Keratinocyte (primary cell): ENCODE data around the gene STRAP. TPM values are rescaled to one million over a fixed set of nuclear protein-coding genes. Genes with fewer than 3 reads are reported as not detected.

Experiments used
- DNase-seq: peaks from one replicate; pipeline ENCODE4 v3.0.0-alpha.2; 2011; ENCODE audit warnings: low read depth, missing footprints, low spot score
- FAIRE-seq: peaks from 2 replicates; lab custom pipeline; 2011; peaks lifted over from hg19 to GRCh38; lab: Jason Lieb, UNC
- H2AFZ ChIP-seq: 2 replicates; pipeline ENCODE4 v1.6.0; 2012; ENCODE audit warnings: low read length, control low read depth, inconsistent platforms; ENCODE audit not compliant: control insufficient read depth
- H3K27ac ChIP-seq: 2 replicates; pipeline ENCODE4 v1.5.1; 2011; ENCODE audit warnings: low read length; ENCODE audit not compliant: control insufficient read depth, insufficient read depth
- H3K27me3 ChIP-seq: 3 replicates; pipeline ENCODE4 v1.6.0; 2011; ENCODE audit warnings: low read length; ENCODE audit not compliant: control insufficient read depth, insufficient read depth; ENCODE audit errors: extremely low read depth
- H3K36me3 ChIP-seq, 2 experiments: 2 replicates in 1 of 2; 3 replicates in 1 of 2; pipeline ENCODE4 v1.5.1; 2011; ENCODE audit warnings: low read length in 2 of 2, mild to moderate bottlenecking in 1 of 2; ENCODE audit not compliant: control insufficient read depth in 2 of 2, insufficient read depth in 2 of 2; ENCODE audit errors: extremely low read depth in 1 of 2
- H3K4me1 ChIP-seq: 3 replicates; pipeline ENCODE4 v1.5.1; 2011; ENCODE audit warnings: low read length; ENCODE audit not compliant: control insufficient read depth, insufficient read depth; ENCODE audit errors: extremely low read depth
- H3K4me2 ChIP-seq: 3 replicates; pipeline ENCODE4 v1.6.0; 2011; ENCODE audit warnings: low read depth, low read length; ENCODE audit not compliant: control insufficient read depth, insufficient read depth; ENCODE audit errors: extremely low read depth
- H3K4me3 ChIP-seq, 3 experiments: fragments of 200-600 bp in 1 of 3; sonication (generic) in 1 of 3; 2 replicates in 2 of 3; 3 replicates in 1 of 3; pipeline ENCODE4 v1.5.1; 2011 to 2016; ENCODE audit warnings: low read length in 3 of 3, mild to moderate bottlenecking in 3 of 3, control low read depth in 2 of 3, inconsistent platforms in 1 of 3, low read depth in 1 of 3, mixed read lengths in 1 of 3, mixed run types in 1 of 3, moderate library complexity in 1 of 3; ENCODE audit not compliant: control insufficient read depth in 2 of 3, insufficient read depth in 2 of 3; ENCODE audit errors: extremely low read depth in 1 of 3
- H3K79me2 ChIP-seq: 2 replicates; pipeline ENCODE4 v1.6.0; 2012; ENCODE audit warnings: low read length; ENCODE audit not compliant: control insufficient read depth, insufficient read depth
- H3K9ac ChIP-seq: 3 replicates; pipeline ENCODE4 v1.6.0; 2011; ENCODE audit warnings: low read length; ENCODE audit not compliant: control insufficient read depth, insufficient read depth; ENCODE audit errors: extremely low read depth
- H3K9me1 ChIP-seq: 3 replicates; pipeline ENCODE4 v1.6.0; 2011; ENCODE audit warnings: low read length; ENCODE audit not compliant: control insufficient read depth, insufficient read depth; ENCODE audit errors: extremely low read depth
- H3K9me3 ChIP-seq: 2 replicates; pipeline ENCODE4 v1.5.1; 2012; ENCODE audit warnings: low read depth, low read length; ENCODE audit not compliant: control insufficient read depth
- H4K20me1 ChIP-seq: 3 replicates; pipeline ENCODE4 v1.6.0; 2011; ENCODE audit warnings: low read length; ENCODE audit not compliant: control insufficient read depth, insufficient read depth; ENCODE audit errors: extremely low read depth
- EZH2 ChIP-seq: IDR thresholded peaks from one replicate; pipeline ENCODE4 v1.6.1; 2012; ENCODE audit warnings: inconsistent platforms, mild to moderate bottlenecking, low read length, moderate library complexity
- dilution Hi-C: fragments of 300-500 bp; cut with MboI; formaldehyde crosslinking; loops from one replicate; pipeline ENCODE4 v1.7.0; 2020; ENCODE audit warnings: low sequenced_read_pairs; ENCODE audit not compliant: extremely low pct_ligation_motif_present
- polyA plus RNA-seq, 5 experiments: library from polyadenylated mRNA; depleted of rRNA in 3 of 5; stranded (reverse) in 3 of 5; stranded (forward) in 1 of 5; unstranded in 1 of 5; fragments of >200 nt; gene quantifications; 1 replicate in 1 of 5; 2 replicates in 3 of 5; 3 replicates in 1 of 5; pipeline versions ENCODE4 v1.2.1 to v1.2.3, GENCODE V29; 2011 to 2012; ENCODE audit warnings: missing spikeins in 2 of 5, low read depth in 1 of 5, low replicate concordance in 1 of 5
- TF ChIP-seq, protein P1 (sequence below), 3 experiments: IDR thresholded peaks in 1 of 3; conservative IDR thresholded peaks in 1 of 3; optimal IDR thresholded peaks in 1 of 3; 2 replicates in 2 of 3; 3 replicates in 1 of 3; pipeline versions ENCODE3 to v1.5.1; 2011; ENCODE audit warnings: low read length in 3 of 3, mild to moderate bottlenecking in 3 of 3, moderate library complexity in 2 of 3, control low read depth in 1 of 3, inconsistent platforms in 1 of 3; ENCODE audit not compliant: insufficient read depth in 2 of 3; ENCODE audit errors: extremely low read depth in 1 of 3

STRAP gene
- polyA plus RNA-seq, 1 donor (not counting 4 experiments of a cell fraction or from before 2014, with no cell fraction given), result 210 TPM

DNA sequence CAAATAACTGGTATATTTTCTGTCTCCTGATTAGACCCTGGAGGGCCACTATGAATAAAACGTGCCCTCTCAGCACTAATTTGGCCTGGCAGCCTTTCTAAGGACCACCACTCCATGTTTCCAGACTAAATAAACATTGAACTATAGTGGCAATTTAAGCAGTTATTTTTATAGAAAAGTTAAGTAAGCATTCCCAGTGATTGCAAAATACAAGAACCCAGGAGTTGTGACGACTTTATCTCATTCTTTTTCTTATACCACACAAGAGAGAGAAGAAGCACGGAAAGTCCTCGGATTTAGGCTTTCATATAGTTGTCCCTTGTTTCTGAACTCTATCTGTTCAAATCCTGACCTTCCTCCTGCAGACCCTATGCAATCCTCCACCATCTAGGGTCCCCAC lies 23.1 kb upstream of the STRAP start:
- H3K9me3 ChIP-seq, result no peaks in the 10 kb centered on the region
- H3K27ac ChIP-seq, result no peak overlapping the region
- H3K36me3 ChIP-seq, result no peaks in the 10 kb centered on the region
- dilution Hi-C loops, result no loop called here
- no peak overlapping the region for H3K4me2 ChIP-seq
- H4K20me1 ChIP-seq, result no peaks in the 10 kb centered on the region
- H3K79me2 ChIP-seq, result no peaks in the 10 kb centered on the region
- no peak overlapping the region for H2AFZ ChIP-seq
- FAIRE-seq, result no peak
- H3K9ac ChIP-seq, result no peak overlapping the region
- no peaks in the 10 kb centered on the region for H3K27me3 ChIP-seq
- H3K4me1 ChIP-seq, result peaks cover 3% of the 10 kb centered on the region
- no peaks in the 10 kb centered on the region for H3K9me1 ChIP-seq
- TF ChIP-seq, protein P1, sequence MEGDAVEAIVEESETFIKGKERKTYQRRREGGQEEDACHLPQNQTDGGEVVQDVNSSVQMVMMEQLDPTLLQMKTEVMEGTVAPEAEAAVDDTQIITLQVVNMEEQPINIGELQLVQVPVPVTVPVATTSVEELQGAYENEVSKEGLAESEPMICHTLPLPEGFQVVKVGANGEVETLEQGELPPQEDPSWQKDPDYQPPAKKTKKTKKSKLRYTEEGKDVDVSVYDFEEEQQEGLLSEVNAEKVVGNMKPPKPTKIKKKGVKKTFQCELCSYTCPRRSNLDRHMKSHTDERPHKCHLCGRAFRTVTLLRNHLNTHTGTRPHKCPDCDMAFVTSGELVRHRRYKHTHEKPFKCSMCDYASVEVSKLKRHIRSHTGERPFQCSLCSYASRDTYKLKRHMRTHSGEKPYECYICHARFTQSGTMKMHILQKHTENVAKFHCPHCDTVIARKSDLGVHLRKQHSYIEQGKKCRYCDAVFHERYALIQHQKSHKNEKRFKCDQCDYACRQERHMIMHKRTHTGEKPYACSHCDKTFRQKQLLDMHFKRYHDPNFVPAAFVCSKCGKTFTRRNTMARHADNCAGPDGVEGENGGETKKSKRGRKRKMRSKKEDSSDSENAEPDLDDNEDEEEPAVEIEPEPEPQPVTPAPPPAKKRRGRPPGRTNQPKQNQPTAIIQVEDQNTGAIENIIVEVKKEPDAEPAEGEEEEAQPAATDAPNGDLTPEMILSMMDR (optimal IDR thresholded peaks at IDR 0.05 in 1 of 3, IDR thresholded peaks at IDR 0.05 in 1 of 3, conservative IDR thresholded peaks at IDR 0.05 in 1 of 3; ENCODE audit: extremely low read depth in 1 of 3, insufficient read depth in 2 of 3, low read length in 3 of 3), result no peak
- TF ChIP-seq EZH2, result no peak
- H3K4me3 ChIP-seq, result no peak overlapping the region
- DNase-seq, result no peak

DNA sequence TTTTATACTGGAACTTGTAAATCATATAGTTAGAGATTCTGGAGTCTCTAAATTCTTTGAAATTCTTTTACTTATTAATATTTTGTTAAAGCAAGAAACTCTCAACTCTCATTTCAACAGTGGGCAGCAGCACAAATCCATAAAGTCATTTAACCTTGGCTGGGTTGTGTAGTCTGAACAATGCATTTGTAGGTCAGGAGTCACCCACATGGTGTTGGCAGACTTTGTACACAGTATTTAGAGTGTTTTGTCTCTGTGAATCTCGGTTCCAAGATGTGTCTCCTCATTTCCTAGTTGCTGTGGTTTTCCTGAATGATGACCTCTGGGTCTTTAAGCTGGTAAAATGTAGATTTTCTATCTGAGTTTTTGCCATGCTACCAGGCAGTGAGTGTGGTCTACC lies 20.8 kb upstream of the STRAP start:
- dilution Hi-C loops, result no loop called here
- Histone ChIP-seq H3K9me1 (no peaks in the 10 kb centered on the region), H3K27me3 (no peaks in the 10 kb centered on the region), H3K9ac (no peak overlapping the region), H3K4me3 (no peak overlapping the region), H2AFZ (no peak overlapping the region), H3K4me1 (no peaks in the 10 kb centered on the region), H3K4me2 (no peak overlapping the region), H3K27ac (no peak overlapping the region), H3K9me3 (no peaks in the 10 kb centered on the region), H3K79me2 (no peaks in the 10 kb centered on the region), H4K20me1 (no peaks in the 10 kb centered on the region), H3K36me3 (no peaks in the 10 kb centered on the region)
- no peak for FAIRE-seq
- TF ChIP-seq EZH2, result no peak
- TF ChIP-seq, protein P1 (optimal IDR thresholded peaks at IDR 0.05 in 1 of 3, IDR thresholded peaks at IDR 0.05 in 1 of 3, conservative IDR thresholded peaks at IDR 0.05 in 1 of 3; ENCODE audit: extremely low read depth in 1 of 3, insufficient read depth in 2 of 3, low read length in 3 of 3), result no peak
- no peak for DNase-seq
